Measurements from ENCODE around the gene MED13L.

The MED13L gene

GRCh38 chr12:116276652-116277466 is 634 bp downstream of the MED13L start:
- DNase-seq, result no peak

GRCh38 chr12:116274551-116275375 is 2.7 kb downstream of the MED13L start:
- DNase-seq, result no peak

GRCh38 chr12:116273813-116274550 is 3.5 kb downstream of the MED13L start:
- DNase-seq, result no peak

GRCh38 chr12:116267948-116268347 is 9.5 kb downstream of the MED13L start:
- no peak for DNase-seq

- DNase-seq, result no peak
Observed at GRCh38 chr12:116266631-116267349, 10.7 kb downstream of the MED13L start.

- no peak for DNase-seq
Observed at GRCh38 chr12:116266168-116266601, 11.3 kb downstream of the MED13L start.

- DNase-seq, result no peak
Observed at GRCh38 chr12:116265351-116266147, 11.9 kb downstream of the MED13L start.

- DNase-seq, result no peak
Observed at GRCh38 chr12:116264525-116265070, 12.9 kb downstream of the MED13L start.

GRCh38 chr12:116263844-116264243 is 13.6 kb downstream of the MED13L start:
- no peak for DNase-seq

GRCh38 chr12:116263431-116263830 is 14.1 kb downstream of the MED13L start:
- no peak for DNase-seq

GRCh38 chr12:116262741-116263140 is 14.8 kb downstream of the MED13L start:
- no peak for DNase-seq

- DNase-seq, result no peak
Observed at GRCh38 chr12:116261525-116262100, 15.9 kb downstream of the MED13L start.

- DNase-seq, result no peak
Observed at GRCh38 chr12:116259800-116260577, 17.5 kb downstream of the MED13L start.

GRCh38 chr12:116257826-116258225 is 19.7 kb downstream of the MED13L start:
- DNase-seq, result no peak

GRCh38 chr12:116257215-116257614 is 20.3 kb downstream of the MED13L start:
- DNase-seq, result no peak

GRCh38 chr12:116249938-116250337 is 27.6 kb downstream of the MED13L start:
- no peak for DNase-seq

GRCh38 chr12:116248930-116249329 is 28.6 kb downstream of the MED13L start:
- DNase-seq, result no peak

GRCh38 chr12:116248433-116248832 is 29.1 kb downstream of the MED13L start:
- DNase-seq, result no peak

- DNase-seq, result no peak
Observed at GRCh38 chr12:116247377-116247776, 30.1 kb downstream of the MED13L start.

GRCh38 chr12:116246490-116247179 is 30.9 kb downstream of the MED13L start:
- no peak for DNase-seq

Measured in NCI-H1436 treated with DMSO at 0.1 percent for 48 hours (cell line).